Activated CD8-positive, alpha-beta memory T cell treated with anti-CD3 and anti-CD28 coated beads, Interleukin-2, amount 50 U/mL, for 24 hours (primary cell): ENCODE results near the gene ENTPD2.

Experiments
- DNase-seq: peaks from one replicate; pipeline ENCODE4 v3.0.0-alpha.2; 2020; ENCODE audit errors: extremely low read depth

ENTPD2 gene

GRCh38 chr9:137053944-137054931, at the start of gene ENTPD2:
ENTPD2 (minus strand) TSS chr9:137054061; CDS start chr9:137053997, 64 bp downstream.
- DNase-seq = no peak

GRCh38 chr9:137103206-137103999, 49.5 kb upstream of the ENTPD2 start:
- no peak for DNase-seq

GRCh38 chr9:137099231-137099630, 45.4 kb upstream of the ENTPD2 start:
- DNase-seq = no peak

- DNase-seq = no peak
Measured at GRCh38 chr9:137097761-137098462, 44.1 kb upstream of the ENTPD2 start.

GRCh38 chr9:137096785-137097546, 43.1 kb upstream of the ENTPD2 start:
- DNase-seq = no peak

GRCh38 chr9:137095664-137096517, 42.0 kb upstream of the ENTPD2 start:
- peak; percentile 68 for DNase-seq

- DNase-seq = no peak
Measured at GRCh38 chr9:137089232-137089947, 35.5 kb upstream of the ENTPD2 start.

- no peak for DNase-seq
Measured at GRCh38 chr9:137088121-137088520, 34.3 kb upstream of the ENTPD2 start.

- no peak for DNase-seq
Measured at GRCh38 chr9:137087409-137087925, 33.6 kb upstream of the ENTPD2 start.

- DNase-seq = peak; percentile 97
Measured at GRCh38 chr9:137086531-137087408, 32.9 kb upstream of the ENTPD2 start, which contains the start of gene MAN1B1. MAN1B1 (plus strand) TSS chr9:137086985; CDS start chr9:137087000, 15 bp downstream.

- no peak for DNase-seq
Measured at GRCh38 chr9:137085920-137086530, 32.2 kb upstream of the ENTPD2 start.

GRCh38 chr9:137084526-137084925, 30.7 kb upstream of the ENTPD2 start:
- DNase-seq = no peak

- DNase-seq = no peak
Measured at GRCh38 chr9:137083394-137084004, 29.6 kb upstream of the ENTPD2 start.

GRCh38 chr9:137082925-137083290, 29.0 kb upstream of the ENTPD2 start:
- no peak for DNase-seq

GRCh38 chr9:137082222-137082924, 28.5 kb upstream of the ENTPD2 start:
- no peak for DNase-seq

GRCh38 chr9:137080260-137081122, 26.6 kb upstream of the ENTPD2 start:
- DNase-seq = no peak
